Smooth muscle cell (in vitro differentiated cells): ENCODE measurements around the gene MILR1. TPM values are rescaled to one million over a fixed set of nuclear protein-coding genes. Genes with fewer than 3 reads are reported as not detected.
A peak's percentile ranks its signal among the peaks of the same experiment; 100 is the strongest.

Experiments used
- DNase-seq: peaks from one replicate; lab custom pipeline; 2025; ENCODE audit not compliant: unreplicated experiment; lab: John Stamatoyannopoulos, UW
- H2AFZ ChIP-seq: fragments of 200-600 bp; sonication (generic); 2 replicates; pipeline ENCODE4 v1.6.0; 2016; ENCODE audit warnings: antibody characterized with exemption, low read depth, mild to moderate bottlenecking
- H3F3A ChIP-seq: fragments of 200-600 bp; sonication (generic); 2 replicates; pipeline ENCODE4 v1.6.0; 2017; ENCODE audit warnings: antibody characterized with exemption, low read depth
- H3K27ac ChIP-seq: fragments of 200-600 bp; sonication (generic); 2 replicates; pipeline ENCODE4 v1.5.1; 2016; ENCODE audit warnings: low read depth, mild to moderate bottlenecking
- H3K27me3 ChIP-seq: fragments of 200-600 bp; sonication (generic); 2 replicates; pipeline ENCODE4 v1.6.1; 2016; ENCODE audit warnings: low read depth, mild to moderate bottlenecking
- H3K36me3 ChIP-seq: fragments of 200-600 bp; sonication (generic); 2 replicates; pipeline ENCODE4 v1.5.1; 2016; ENCODE audit warnings: low read depth
- H3K4me1 ChIP-seq: fragments of 200-600 bp; sonication (generic); 2 replicates; pipeline ENCODE4 v1.5.1; 2016; ENCODE audit warnings: low read depth
- H3K4me2 ChIP-seq: fragments of 200-600 bp; sonication (generic); 2 replicates; pipeline ENCODE4 v1.6.0; 2016; ENCODE audit warnings: mild to moderate bottlenecking
- H3K4me3 ChIP-seq: fragments of 200-600 bp; sonication (generic); 2 replicates; pipeline ENCODE4 v1.5.1; 2016; ENCODE audit warnings: mild to moderate bottlenecking
- H3K79me2 ChIP-seq: fragments of 200-600 bp; sonication (generic); 2 replicates; pipeline ENCODE4 v1.6.0; 2016; ENCODE audit warnings: low read depth, mild to moderate bottlenecking
- H3K9ac ChIP-seq: fragments of 200-600 bp; sonication (generic); 2 replicates; pipeline ENCODE4 v1.6.0; 2016; ENCODE audit warnings: low read depth
- H3K9me3 ChIP-seq: fragments of 200-600 bp; sonication (generic); replicated peaks from 2 replicates; pipeline ENCODE4 v1.5.1; 2016; ENCODE audit warnings: low read depth
- H4K20me1 ChIP-seq: fragments of 200-600 bp; sonication (generic); 2 replicates; pipeline ENCODE4 v1.6.0; 2016; ENCODE audit warnings: low read depth
- WGBS: methylation state at CpG from one replicate; pipeline ENCODE4 v1.1.7; 2016; ENCODE audit warnings: low lambda C conversion rate; 5-methylcytosine and 5-hydroxymethylcytosine counted together
- polyA plus RNA-seq: library from polyadenylated mRNA; unstranded; fragments of >200 nt; fragmentation: Nextera tagmentation; extraction: Ambion mirVana; gene quantifications from 2 replicates; pipeline ENCODE4 v1.2.1, GENCODE V29; 2016
- total RNA-seq: library from RNA; depleted of rRNA; stranded (reverse); fragments of >200 nt; gene quantifications from 2 replicates; pipeline ENCODE4 v1.2.3, GENCODE V29; 2014
- TF ChIP-seq, protein P1 (sequence below): fragments of 200-600 bp; sonication (generic); IDR thresholded peaks from 2 replicates; pipeline ENCODE4 v1.5.1; 2017; ENCODE audit warnings: borderline replicate concordance, mild to moderate bottlenecking, antibody characterized with exemption; ENCODE audit not compliant: insufficient read depth, poor library complexity, severe bottlenecking

The MILR1 gene
- total and polyA plus RNA-seq, 2 experiments from 2014 or later = not detected

DNA sequence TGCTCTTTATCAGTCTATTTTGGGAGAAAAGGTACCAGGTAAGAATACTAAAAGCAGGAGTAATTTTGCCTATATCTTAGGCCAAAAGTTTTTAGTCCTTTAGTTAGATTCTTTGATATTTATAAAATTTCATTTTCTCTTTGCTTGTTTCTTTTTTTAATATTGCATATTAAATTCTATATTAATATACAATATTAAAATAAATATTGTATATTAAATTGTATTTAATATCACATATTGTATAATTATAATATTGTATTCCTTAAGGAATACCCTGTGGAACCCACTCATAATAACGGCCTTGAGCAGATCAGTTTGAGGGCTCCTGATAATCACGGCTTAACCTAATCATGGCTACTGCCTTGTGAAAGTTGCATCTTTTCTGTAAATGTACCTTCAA lies 59.8 kb downstream of the MILR1 start:
- Histone ChIP-seq H3K9me3 (no peaks in the 10 kb centered on the region), H3K27me3 (no peaks in the 10 kb centered on the region), H4K20me1 (peaks cover 89% of the 10 kb centered on the region), H3K79me2 (peaks cover 70% of the 10 kb centered on the region), H3K36me3 (peaks cover 6% of the 10 kb centered on the region), H3K4me2 (peak overlapping the region; percentile 86), H3K9ac (peak overlapping the region; percentile 100), H2AFZ (no peak overlapping the region), H3F3A (peaks cover 10% of the 10 kb centered on the region), H3K4me3 (peak overlapping the region; percentile 91), H3K27ac (no peak overlapping the region), H3K4me1 (peaks cover 18% of the 10 kb centered on the region)
- TF ChIP-seq, protein P1, sequence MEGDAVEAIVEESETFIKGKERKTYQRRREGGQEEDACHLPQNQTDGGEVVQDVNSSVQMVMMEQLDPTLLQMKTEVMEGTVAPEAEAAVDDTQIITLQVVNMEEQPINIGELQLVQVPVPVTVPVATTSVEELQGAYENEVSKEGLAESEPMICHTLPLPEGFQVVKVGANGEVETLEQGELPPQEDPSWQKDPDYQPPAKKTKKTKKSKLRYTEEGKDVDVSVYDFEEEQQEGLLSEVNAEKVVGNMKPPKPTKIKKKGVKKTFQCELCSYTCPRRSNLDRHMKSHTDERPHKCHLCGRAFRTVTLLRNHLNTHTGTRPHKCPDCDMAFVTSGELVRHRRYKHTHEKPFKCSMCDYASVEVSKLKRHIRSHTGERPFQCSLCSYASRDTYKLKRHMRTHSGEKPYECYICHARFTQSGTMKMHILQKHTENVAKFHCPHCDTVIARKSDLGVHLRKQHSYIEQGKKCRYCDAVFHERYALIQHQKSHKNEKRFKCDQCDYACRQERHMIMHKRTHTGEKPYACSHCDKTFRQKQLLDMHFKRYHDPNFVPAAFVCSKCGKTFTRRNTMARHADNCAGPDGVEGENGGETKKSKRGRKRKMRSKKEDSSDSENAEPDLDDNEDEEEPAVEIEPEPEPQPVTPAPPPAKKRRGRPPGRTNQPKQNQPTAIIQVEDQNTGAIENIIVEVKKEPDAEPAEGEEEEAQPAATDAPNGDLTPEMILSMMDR = no peak
- WGBS = 84% methylated on average over 2 of the region's 2 CpGs
- DNase-seq = no peak

DNA sequence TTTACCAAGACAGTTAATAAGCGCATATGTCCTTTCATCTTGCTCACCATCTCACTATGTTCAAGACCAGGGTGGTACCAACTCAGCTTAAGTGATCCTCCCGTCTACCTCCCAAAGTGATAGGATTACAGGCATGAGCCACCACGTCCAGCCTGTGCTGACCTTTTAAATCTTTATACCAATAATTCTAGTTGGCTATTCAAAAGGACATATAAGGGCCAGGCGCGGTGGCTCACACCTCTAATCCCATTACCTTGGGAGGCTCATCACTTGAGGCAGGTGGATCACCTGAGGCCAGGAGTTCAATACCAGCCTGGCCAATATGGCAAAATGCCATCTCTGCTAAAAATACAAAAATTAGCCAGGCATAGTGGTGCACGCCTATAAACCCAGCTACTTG lies 60.3 kb downstream of the MILR1 start:
- no peak overlapping the region for H3K4me3 ChIP-seq
- H3K4me2 ChIP-seq = peak overlapping the region; percentile 86
- peaks cover 69% of the 10 kb centered on the region for H3K79me2 ChIP-seq
- no peak overlapping the region for H3K9ac ChIP-seq
- H3K27ac ChIP-seq = no peak overlapping the region
- no peak for DNase-seq
- TF ChIP-seq, protein P1 = no peak
- H3K4me1 ChIP-seq = peaks cover 13% of the 10 kb centered on the region
- 97% methylated on average over 6 of the region's 6 CpGs for WGBS
- peaks cover 88% of the 10 kb centered on the region for H4K20me1 ChIP-seq
- peaks cover 5% of the 10 kb centered on the region for H3F3A ChIP-seq
- H3K36me3 ChIP-seq = peaks cover 6% of the 10 kb centered on the region
- H3K9me3 ChIP-seq = no peaks in the 10 kb centered on the region
- no peak overlapping the region for H2AFZ ChIP-seq
- no peaks in the 10 kb centered on the region for H3K27me3 ChIP-seq

DNA sequence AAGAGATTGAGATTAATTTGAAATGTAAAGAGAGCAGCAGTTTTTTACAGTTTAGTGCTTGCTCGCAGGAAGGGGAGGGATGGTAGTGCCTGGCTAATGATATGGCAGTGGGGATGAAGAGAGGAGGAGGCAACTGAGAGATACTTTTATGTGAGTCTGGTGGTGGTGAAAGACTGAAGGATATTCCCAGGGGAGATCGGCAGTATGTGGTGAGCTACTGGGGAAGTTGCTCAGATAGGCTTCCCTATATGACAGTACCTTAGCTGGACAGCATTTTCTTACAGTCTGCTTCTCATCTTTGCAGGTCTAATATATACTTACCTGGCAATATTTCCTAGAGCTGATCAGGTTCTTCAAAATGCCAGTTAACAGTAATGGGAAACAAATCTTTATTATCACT lies 66.5 kb downstream of the MILR1 start:
- peaks cover 66% of the 10 kb centered on the region for H4K20me1 ChIP-seq

DNA sequence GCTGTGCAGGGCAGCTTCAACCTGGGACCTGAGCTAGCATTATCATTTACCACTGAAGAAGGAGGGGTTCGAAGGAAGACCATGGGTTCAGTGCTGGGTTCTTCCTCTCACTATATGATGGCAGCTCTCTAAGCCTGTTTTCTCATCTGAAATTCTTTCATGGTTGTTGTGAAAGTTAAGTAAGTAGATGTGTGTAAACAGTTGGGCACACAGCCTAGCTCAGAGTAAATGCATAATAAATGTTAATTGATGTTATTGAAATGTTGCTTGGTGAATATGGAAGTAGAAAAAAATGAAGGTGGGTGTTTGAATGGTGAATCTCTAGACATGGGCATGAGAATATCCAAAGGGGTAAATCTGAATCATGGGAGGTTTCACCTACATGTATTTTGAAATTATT lies 66.9 kb downstream of the MILR1 start:
- no peak for DNase-seq
- TF ChIP-seq, protein P1 = no peak
- H3K4me1 ChIP-seq = no peaks in the 10 kb centered on the region
- H3K27ac ChIP-seq = no peak overlapping the region
- 94% methylated on average over 1 of the region's 1 CpG for WGBS
- H3K9ac ChIP-seq = no peak overlapping the region
- peaks cover 62% of the 10 kb centered on the region for H4K20me1 ChIP-seq
- H3K36me3 ChIP-seq = peaks cover 22% of the 10 kb centered on the region
- H3K79me2 ChIP-seq = peaks cover 25% of the 10 kb centered on the region
- H3K4me2 ChIP-seq = no peak overlapping the region
- H3K9me3 ChIP-seq = no peaks in the 10 kb centered on the region
- H3F3A ChIP-seq = no peaks in the 10 kb centered on the region
- no peak overlapping the region for H3K4me3 ChIP-seq
- H2AFZ ChIP-seq = no peak overlapping the region
- H3K27me3 ChIP-seq = no peaks in the 10 kb centered on the region

More for the DNA sequence above, 66.5 kb downstream of the MILR1 start:
- Histone ChIP-seq H3K4me3 (no peak overlapping the region), H3K9me3 (no peaks in the 10 kb centered on the region), H3K9ac (no peak overlapping the region), H3K36me3 (peaks cover 22% of the 10 kb centered on the region), H3K4me2 (no peak overlapping the region), H3K4me1 (no peaks in the 10 kb centered on the region), H2AFZ (no peak overlapping the region), H3K27ac (no peak overlapping the region), H3F3A (no peaks in the 10 kb centered on the region), H3K27me3 (no peaks in the 10 kb centered on the region), H3K79me2 (peaks cover 28% of the 10 kb centered on the region)
- no peak for DNase-seq
- TF ChIP-seq, protein P1 = no peak
- WGBS = 94% methylated on average over 2 of the region's 2 CpGs
